ENCODE measurements around the gene SUMO1. TPM values are rescaled to one million over a fixed set of nuclear protein-coding genes. Genes with fewer than 3 reads are reported as not detected.

SUMO1 gene
- total and polyA plus RNA-seq, 2 of the 4 experiments (the other 2 are of a cell fraction), result 72.3 to 90.0 TPM

DNA sequence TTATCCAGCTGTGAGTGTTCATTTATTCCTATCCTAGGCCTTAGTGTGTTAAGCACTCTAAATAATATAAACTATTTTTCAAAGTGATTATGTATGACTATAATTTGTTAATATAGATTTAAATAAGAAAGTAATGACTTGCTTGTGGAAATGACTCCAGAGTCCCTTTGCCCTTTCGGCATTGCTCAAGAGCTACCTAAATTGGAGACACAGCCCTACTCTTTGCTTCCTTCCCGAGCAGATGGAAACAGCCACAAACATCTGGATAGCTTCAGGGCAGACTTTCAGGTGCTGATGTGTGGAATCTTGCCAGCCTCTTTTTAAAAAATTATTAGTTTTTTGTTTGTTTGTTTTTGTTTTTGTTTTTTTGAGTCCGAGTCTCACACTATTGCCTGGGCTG is 44.0 kb downstream of the SUMO1 start:
- H2AK5ac ChIP-seq (ENCODE audit: low read depth, low read length), result no peak overlapping the region
- H2BK120ac ChIP-seq (ENCODE audit: low read depth, low read length), result no peak overlapping the region
- TF ChIP-seq RFX5 (IDR thresholded peaks at IDR 0.05; ENCODE audit: low read depth, low read length) (no peak), FOS (IDR thresholded peaks at IDR 0.05; ENCODE audit: low read depth, low read length) (no peak), MAFK (IDR thresholded peaks at IDR 0.05; ENCODE audit: low read depth, low read length) (no peak), RCOR1 (IDR thresholded peaks at IDR 0.05; ENCODE audit: insufficient replicate concordance, low read length) (no peak), MXI1 (IDR thresholded peaks at IDR 0.05; ENCODE audit: borderline replicate concordance, low read depth, low read length) (no peak), BHLHE40 (IDR thresholded peaks at IDR 0.05; ENCODE audit: low read depth, low read length) (no peak), RAD21 (IDR thresholded peaks at IDR 0.05; ENCODE audit: low read length) (no peak)
- TF ChIP-seq, protein P1, sequence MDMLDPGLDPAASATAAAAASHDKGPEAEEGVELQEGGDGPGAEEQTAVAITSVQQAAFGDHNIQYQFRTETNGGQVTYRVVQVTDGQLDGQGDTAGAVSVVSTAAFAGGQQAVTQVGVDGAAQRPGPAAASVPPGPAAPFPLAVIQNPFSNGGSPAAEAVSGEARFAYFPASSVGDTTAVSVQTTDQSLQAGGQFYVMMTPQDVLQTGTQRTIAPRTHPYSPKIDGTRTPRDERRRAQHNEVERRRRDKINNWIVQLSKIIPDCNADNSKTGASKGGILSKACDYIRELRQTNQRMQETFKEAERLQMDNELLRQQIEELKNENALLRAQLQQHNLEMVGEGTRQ (IDR thresholded peaks at IDR 0.05; ENCODE audit: low read depth, low read length), result no peak
- TF ChIP-seq, protein P2, sequence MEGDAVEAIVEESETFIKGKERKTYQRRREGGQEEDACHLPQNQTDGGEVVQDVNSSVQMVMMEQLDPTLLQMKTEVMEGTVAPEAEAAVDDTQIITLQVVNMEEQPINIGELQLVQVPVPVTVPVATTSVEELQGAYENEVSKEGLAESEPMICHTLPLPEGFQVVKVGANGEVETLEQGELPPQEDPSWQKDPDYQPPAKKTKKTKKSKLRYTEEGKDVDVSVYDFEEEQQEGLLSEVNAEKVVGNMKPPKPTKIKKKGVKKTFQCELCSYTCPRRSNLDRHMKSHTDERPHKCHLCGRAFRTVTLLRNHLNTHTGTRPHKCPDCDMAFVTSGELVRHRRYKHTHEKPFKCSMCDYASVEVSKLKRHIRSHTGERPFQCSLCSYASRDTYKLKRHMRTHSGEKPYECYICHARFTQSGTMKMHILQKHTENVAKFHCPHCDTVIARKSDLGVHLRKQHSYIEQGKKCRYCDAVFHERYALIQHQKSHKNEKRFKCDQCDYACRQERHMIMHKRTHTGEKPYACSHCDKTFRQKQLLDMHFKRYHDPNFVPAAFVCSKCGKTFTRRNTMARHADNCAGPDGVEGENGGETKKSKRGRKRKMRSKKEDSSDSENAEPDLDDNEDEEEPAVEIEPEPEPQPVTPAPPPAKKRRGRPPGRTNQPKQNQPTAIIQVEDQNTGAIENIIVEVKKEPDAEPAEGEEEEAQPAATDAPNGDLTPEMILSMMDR (conservative IDR thresholded peaks at IDR 0.05; ENCODE audit: low read depth, low read length), result no peak
- ChIA-PET POLR2A (ENCODE audit: unreplicated experiment) (no interaction called here), CTCF (no interaction called here)
- intact Hi-C loops (cut with micrococcal nuclease), result no loop called here
- DNase-seq (no peak), ATAC-seq (ENCODE audit: low read depth) (no peak)
- H3K79me1 ChIP-seq (ENCODE audit: low read depth in 1 of 2, low read length in 2 of 2), result no peaks in the 10 kb centered on the region
- H3K27ac ChIP-seq (ENCODE audit: insufficient read depth, low read length), result no peak overlapping the region
- no peak overlapping the region for H3K9ac ChIP-seq (ENCODE audit: low read depth, low read length)
- H2BK15ac ChIP-seq (ENCODE audit: low read depth, low read length), result no peak overlapping the region
- no peak overlapping the region for H3K4me3 ChIP-seq (ENCODE audit: insufficient read depth, low read depth, low read length)
- H4K20me1 ChIP-seq (ENCODE audit: insufficient read depth, low read length), result no peaks in the 10 kb centered on the region
- no peak overlapping the region for H2BK20ac ChIP-seq (ENCODE audit: low read depth, low read length)
- no peaks in the 10 kb centered on the region for H3K4me1 ChIP-seq (ENCODE audit: control insufficient read depth, insufficient read depth, low read length)
- no peak overlapping the region for H2BK5ac ChIP-seq (ENCODE audit: low read depth, low read length, poor library complexity, severe bottlenecking)
- in situ Hi-C loops (cut with MboI; ENCODE audit: low sequenced_read_pairs), result no loop called here
- H4K8ac ChIP-seq (ENCODE audit: low read depth in 2 of 2, low read length in 2 of 2), result no peak overlapping the region
- WGBS, 2 experiments (ENCODE audit: extremely low coverage in 2 of 2, insufficient read length in 1 of 2), result 86% methylated on average over 1 of the region's 3 CpGs; no CpG with 5 or more reads in 1 of the 2 experiments
- H3K4ac ChIP-seq (ENCODE audit: low read depth, low read length), result no peak overlapping the region
- H3K9me1 ChIP-seq (ENCODE audit: insufficient read depth, low read length), result no peaks in the 10 kb centered on the region
- H3K4me2 ChIP-seq (ENCODE audit: low read depth, low read length), result no peak overlapping the region
- no TSS peak for BruUV-seq (replicated peaks)
- no peaks in the 10 kb centered on the region for H3K36me3 ChIP-seq (ENCODE audit: control insufficient read depth, insufficient read depth, low read length)
- H4K5ac ChIP-seq (ENCODE audit: low read depth, low read length), result no peak overlapping the region
- H3K56ac ChIP-seq (ENCODE audit: extremely low read depth, insufficient read depth, low read length), result no peak overlapping the region
- H2AFZ ChIP-seq (replicated peaks; ENCODE audit: low read length, poor library complexity), result no peak overlapping the region
- no peak overlapping the region for H4K91ac ChIP-seq (ENCODE audit: insufficient read depth, low read depth, low read length)
- H3K18ac ChIP-seq (ENCODE audit: low read depth, low read length), result no peak overlapping the region
- no peak overlapping the region for H3K23ac ChIP-seq (ENCODE audit: low read depth, low read length)
- no peak overlapping the region for H3K14ac ChIP-seq (replicated peaks; ENCODE audit: low read depth, low read length)
- dilution Hi-C loops (cut with HindIII; ENCODE audit: low sequenced_read_pairs, unreplicated experiment), result no loop called here
- no peaks in the 10 kb centered on the region for H3K27me3 ChIP-seq (ENCODE audit: control insufficient read depth, insufficient read depth, low read length)
- H2AK9ac ChIP-seq (replicated peaks; ENCODE audit: low read depth, low read length, poor library complexity), result no peak overlapping the region
- H3K9me3 ChIP-seq (ENCODE audit: control insufficient read depth, insufficient read depth, low read length), result no peaks in the 10 kb centered on the region

Data from IMR-90 (cell line).